DMS 273 (cell line): Measurements from ENCODE around the gene HSPA1B.
"Not testable (repeated sequence)": the region's sequence is repeated elsewhere in the genome, so short reads cannot be mapped to it uniquely, and the experiment has no call there.

Experiments
- DNase-seq: peaks from one replicate; lab custom pipeline; 2025; ENCODE audit not compliant: unreplicated experiment; lab: John Stamatoyannopoulos, UW

Gene HSPA1B

GRCh38 chr6:31827286-31828079, at the start of gene HSPA1B:
HSPA1B (plus strand) TSS chr6:31827738; CDS start chr6:31827951, 213 bp downstream.
- peak; percentile 100 for DNase-seq

GRCh38 chr6:31778193-31778592, 49.3 kb upstream of the HSPA1B start:
- no peak for DNase-seq

- DNase-seq, result no peak
Measured at GRCh38 chr6:31778999-31779885, 48.3 kb upstream of the HSPA1B start.

GRCh38 chr6:31779908-31780307, 47.6 kb upstream of the HSPA1B start:
- no peak for DNase-seq

GRCh38 chr6:31780507-31781243, 46.9 kb upstream of the HSPA1B start:
- no peak for DNase-seq

GRCh38 chr6:31781244-31782125, 46.1 kb upstream of the HSPA1B start:
- DNase-seq, result no peak

- no peak for DNase-seq
Measured at GRCh38 chr6:31782126-31782855, 45.2 kb upstream of the HSPA1B start.

GRCh38 chr6:31784098-31784925, 43.2 kb upstream of the HSPA1B start:
- DNase-seq, result no peak

GRCh38 chr6:31785475-31785874, 42.1 kb upstream of the HSPA1B start:
- DNase-seq, result no peak

- peak; percentile 84 for DNase-seq
Measured at GRCh38 chr6:31791324-31792089, 36.0 kb upstream of the HSPA1B start.

GRCh38 chr6:31792090-31792374, 35.5 kb upstream of the HSPA1B start:
- no peak for DNase-seq

- DNase-seq, result no peak
Measured at GRCh38 chr6:31792761-31793171, 34.8 kb upstream of the HSPA1B start.

- DNase-seq, result not testable (repeated sequence)
Measured at GRCh38 chr6:31793927-31794245, 33.7 kb upstream of the HSPA1B start.

- DNase-seq, result peak; percentile 71
Measured at GRCh38 chr6:31794294-31794865, 33.2 kb upstream of the HSPA1B start.

- peak; percentile 62 for DNase-seq
Measured at GRCh38 chr6:31794866-31795615, 32.5 kb upstream of the HSPA1B start.

GRCh38 chr6:31795616-31796298, 31.8 kb upstream of the HSPA1B start, which contains the start of gene VARS1:
VARS1 (minus strand) TSS chr6:31795752; CDS start chr6:31795217, 535 bp downstream.
- DNase-seq, result peak; percentile 96

GRCh38 chr6:31796993-31797385, 30.5 kb upstream of the HSPA1B start:
- DNase-seq, result no peak
